Naive thymus-derived CD4-positive, alpha-beta T cell (primary cell): Measurements from ENCODE around the gene DYRK1A. TPM values are rescaled to one million over a fixed set of nuclear protein-coding genes. Genes with fewer than 3 reads are reported as not detected.
A peak's percentile ranks its signal among the peaks of the same experiment; 100 is the strongest.

Source experiments
- ATAC-seq: fragments of 150-1000 bp; cut with Tn5 transposase; 2 replicates; pipeline ENCODE4 v1.10.0; 2021; ENCODE audit warnings: mild to moderate bottlenecking, moderate library complexity
- CTCF ChIA-PET: fragments of 350-600 bp; sonication (Branson Sonifier 250); formaldehyde crosslinking; loops from one replicate; lab custom pipeline; 2021; ENCODE audit warnings: antibody characterized with exemption; lab: Charles Lee
- POLR2A ChIA-PET: fragments of 350-600 bp; sonication (Branson Sonifier 250); formaldehyde crosslinking; loops from one replicate; lab custom pipeline; 2021; ENCODE audit warnings: antibody characterized with exemption, inconsistent platforms; lab: Charles Lee
- DNase-seq, 9 donors: peaks; one replicate each; pipeline versions ENCODE4 v3.0.0 to v3.0.0-alpha.2; 2020 to 2022; ENCODE audit warnings: mixed read lengths in 1 of 9
- H3K27ac ChIP-seq: one replicate; pipeline ENCODE4 v1.7.0; 2013; ENCODE audit warnings: mild to moderate bottlenecking, low read depth, low read length, moderate library complexity
- H3K27me3 ChIP-seq, 2 donors: one replicate each; pipeline ENCODE4 v1.7.0; 2013; ENCODE audit warnings: low read length in 2 of 2, mild to moderate bottlenecking in 2 of 2, moderate library complexity in 2 of 2; ENCODE audit not compliant: control insufficient read depth in 2 of 2, insufficient read depth in 2 of 2
- H3K36me3 ChIP-seq, 3 experiments: 1 replicate in 2 of 3; 2 replicates in 1 of 3; pipeline ENCODE4 v1.7.0; 2013; ENCODE audit warnings: low read length in 3 of 3, mild to moderate bottlenecking in 3 of 3, moderate library complexity in 1 of 3; ENCODE audit not compliant: insufficient read depth in 3 of 3, control insufficient read depth in 2 of 3
- H3K4me1 ChIP-seq, 2 donors: one replicate each; pipeline ENCODE4 v1.7.0; 2013; ENCODE audit warnings: low read length in 2 of 2, mild to moderate bottlenecking in 2 of 2, moderate library complexity in 1 of 2; ENCODE audit not compliant: control insufficient read depth in 2 of 2, insufficient read depth in 2 of 2
- H3K4me3 ChIP-seq: 2 replicates; pipeline ENCODE4 v1.7.0; 2013; ENCODE audit warnings: mild to moderate bottlenecking, low read length
- H3K9me3 ChIP-seq, 3 experiments: 1 replicate in 2 of 3; 2 replicates in 1 of 3; pipeline ENCODE4 v1.7.0; 2013; ENCODE audit warnings: low read length in 3 of 3; ENCODE audit not compliant: control insufficient read depth in 2 of 3
- H3K27ac Mint-ChIP-seq, 9 donors: one replicate each; pipeline ENCODE4 v1.8.0; 2020 to 2022; ENCODE audit warnings: mixed read lengths in 9 of 9, mild to moderate bottlenecking in 8 of 9, moderate library complexity in 5 of 9, inconsistent platforms in 2 of 9
- H3K27me3 Mint-ChIP-seq, 5 donors: one replicate each; pipeline ENCODE4 v1.8.0; 2021 to 2022; ENCODE audit warnings: mixed read lengths in 5 of 5, mild to moderate bottlenecking in 1 of 5
- H3K36me3 Mint-ChIP-seq, 5 donors: one replicate each; pipeline ENCODE4 v1.8.0; 2020 to 2022; ENCODE audit warnings: mixed read lengths in 5 of 5, mild to moderate bottlenecking in 3 of 5, inconsistent platforms in 1 of 5
- H3K4me1 Mint-ChIP-seq, 7 donors: one replicate each; pipeline ENCODE4 v1.8.0; 2020 to 2022; ENCODE audit warnings: mixed read lengths in 7 of 7, mild to moderate bottlenecking in 3 of 7, inconsistent platforms in 1 of 7
- H3K4me3 Mint-ChIP-seq, 10 donors: one replicate each; pipeline ENCODE4 v1.8.0; 2020 to 2022; ENCODE audit warnings: mild to moderate bottlenecking in 10 of 10, mixed read lengths in 10 of 10, moderate library complexity in 6 of 10, inconsistent platforms in 2 of 10
- H3K9me3 Mint-ChIP-seq, 11 donors: one replicate each; pipeline ENCODE4 v1.8.0; 2020 to 2022; ENCODE audit warnings: mixed read lengths in 11 of 11, mild to moderate bottlenecking in 4 of 11, inconsistent platforms in 1 of 11, moderate library complexity in 1 of 11
- intact Hi-C, 2 donors: fragments of 100-400 bp; cut with micrococcal nuclease; formaldehyde crosslinking; loops; one replicate each; pipeline ENCODE4 v1.15.1; 2023
- polyA plus RNA-seq, 2 donors: library from polyadenylated mRNA; unstranded; fragments of 300-500 nt; fragmentation: Illumina TruSeq; gene quantifications; one replicate each; pipeline ENCODE4 v1.2.3, GENCODE V29; 2021
- total RNA-seq, 6 experiments: library from RNA in 5 of 6; stranded (reverse) in 5 of 6; gene quantifications; 1 replicate in 5 of 6; 2 replicates in 1 of 6; pipeline ENCODE4 v1.2.3 and lab custom pipeline; 2021 to 2026

The DYRK1A gene
- total and polyA plus RNA-seq, 7 experiments from 2014 or later = 3.3 to 142 (median 118) TPM

DNA sequence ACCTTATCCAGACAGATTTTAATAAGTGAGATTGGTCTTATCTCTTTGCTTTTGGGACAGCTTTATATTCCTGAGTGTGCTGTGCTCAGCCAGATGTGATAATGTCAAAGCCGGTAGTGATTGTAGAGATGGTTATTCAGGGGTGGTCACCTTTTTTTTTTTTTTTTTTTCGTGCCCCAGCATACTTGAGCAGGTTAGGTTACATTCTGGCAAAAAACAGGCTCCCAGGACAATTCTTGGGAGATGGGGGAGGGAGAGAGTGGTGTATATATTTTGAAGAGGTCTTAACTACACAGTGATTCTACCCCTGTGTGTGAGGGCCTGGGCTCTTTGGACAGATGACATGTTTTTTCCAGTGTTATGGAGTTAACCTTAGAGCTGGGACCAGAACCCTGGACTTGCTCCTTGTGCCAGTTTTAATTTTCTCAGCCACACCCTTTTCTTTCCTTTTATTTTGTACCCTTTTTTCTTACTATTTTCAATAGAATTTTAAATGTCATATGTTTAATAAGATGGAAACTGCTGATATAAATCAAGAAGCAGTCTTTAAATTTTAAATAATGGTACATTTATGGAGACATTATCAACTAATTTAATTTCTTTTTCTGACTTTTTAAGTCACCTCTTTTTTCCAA, 88.4 kb downstream of the DYRK1A start:
- Histone ChIP-seq H3K36me3 (peaks cover 0 to 7% (median 0%) of the 10 kb centered on the region in 3 experiments), H3K27me3 (no peaks in the 10 kb centered on the region), H3K9me3 (no peaks in the 10 kb centered on the region), H3K27ac (peak overlapping the region; percentile 22), H3K4me1 (peaks cover 35% of the 10 kb centered on the region in 2 donors), H3K4me3 (no peak overlapping the region)
- ChIA-PET CTCF (interaction anchor here (0.7 kb wide), 1 partner anchor 21 kb away, joined by 3 read pairs; no protein-coding TSS in a partner anchor), POLR2A (interaction anchor here (0.7 kb wide), 1 partner anchor 48 kb away, joined by 3 read pairs; no protein-coding TSS in a partner anchor)
- peaks cover 70 to 97% (median 92%) of the 10 kb centered on the region in 7 donors for H3K4me1 Mint-ChIP-seq
- peak overlapping the region in 8 of 9 donors; percentile 5 to 82 (median 61) for H3K27ac Mint-ChIP-seq
- peaks cover 0 to 21% (median 6%) of the 10 kb centered on the region in 5 donors for H3K36me3 Mint-ChIP-seq
- H3K4me3 Mint-ChIP-seq = peak overlapping the region in 8 of 10 donors; percentile 3 to 63 (median 28)
- DNase-seq (no peak), ATAC-seq (no peak)
- H3K9me3 Mint-ChIP-seq = peaks cover 0 to 3% (median 0%) of the 10 kb centered on the region in 11 donors
- H3K27me3 Mint-ChIP-seq = no peaks in the 10 kb centered on the region
- intact Hi-C loops = loop anchor here in 1 of 2 donors (2.0 kb wide), 1 partner anchor 20 kb away; no protein-coding TSS in a partner anchor

DNA sequence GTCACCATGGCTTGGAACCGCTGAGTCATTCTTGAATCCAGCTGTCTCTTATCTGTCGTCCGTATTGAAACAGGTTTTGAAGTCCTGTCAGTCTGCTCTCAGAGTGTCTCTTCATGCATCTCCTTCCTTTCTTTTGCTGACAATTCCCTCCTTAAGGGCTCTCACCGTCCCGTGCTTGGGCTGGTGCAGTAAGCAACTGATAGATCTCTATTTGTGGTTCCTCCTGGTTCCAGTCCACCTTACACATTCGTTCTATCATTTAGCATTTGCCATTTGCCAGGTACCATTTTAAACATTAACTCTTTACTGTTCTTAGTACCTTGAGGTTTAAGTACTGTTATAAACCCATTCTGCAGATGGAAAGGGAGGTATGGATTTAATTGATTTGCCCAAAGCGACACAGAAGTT, 88.9 kb downstream of the DYRK1A start:
- H3K4me3 ChIP-seq = no peak overlapping the region
- H3K9me3 Mint-ChIP-seq = peaks cover 0 to 3% (median 0%) of the 10 kb centered on the region in 11 donors
- no peak for DNase-seq
- H3K9me3 ChIP-seq = no peaks in the 10 kb centered on the region
- ChIA-PET POLR2A (interaction anchor here (0.7 kb wide), 2 partner anchors 49 to 90 kb away, joined by 3 read pairs; no protein-coding TSS in a partner anchor), CTCF (interaction anchor here (0.7 kb wide), 1 partner anchor 20 kb away, joined by 3 read pairs; no protein-coding TSS in a partner anchor)
- peaks cover 32 to 35% of the 10 kb centered on the region in 2 donors for H3K4me1 ChIP-seq
- peak overlapping the region in 8 of 9 donors; percentile 1 to 82 (median 56) for H3K27ac Mint-ChIP-seq
- H3K36me3 Mint-ChIP-seq = peaks cover 0 to 21% (median 6%) of the 10 kb centered on the region in 5 donors
- H3K36me3 ChIP-seq = peaks cover 0 to 7% (median 0%) of the 10 kb centered on the region in 3 experiments
- H3K27me3 Mint-ChIP-seq = no peaks in the 10 kb centered on the region
- intact Hi-C loops = loop anchor here in 1 of 2 donors (2.0 kb wide), 1 partner anchor 21 kb away; no protein-coding TSS in a partner anchor
- H3K4me3 Mint-ChIP-seq = peak overlapping the region in 9 of 10 donors; percentile 9 to 72 (median 53)
- no peak for ATAC-seq
- no peaks in the 10 kb centered on the region for H3K27me3 ChIP-seq
- H3K4me1 Mint-ChIP-seq = peaks cover 65 to 97% (median 92%) of the 10 kb centered on the region in 7 donors
- H3K27ac ChIP-seq = peak overlapping the region; percentile 2

DNA sequence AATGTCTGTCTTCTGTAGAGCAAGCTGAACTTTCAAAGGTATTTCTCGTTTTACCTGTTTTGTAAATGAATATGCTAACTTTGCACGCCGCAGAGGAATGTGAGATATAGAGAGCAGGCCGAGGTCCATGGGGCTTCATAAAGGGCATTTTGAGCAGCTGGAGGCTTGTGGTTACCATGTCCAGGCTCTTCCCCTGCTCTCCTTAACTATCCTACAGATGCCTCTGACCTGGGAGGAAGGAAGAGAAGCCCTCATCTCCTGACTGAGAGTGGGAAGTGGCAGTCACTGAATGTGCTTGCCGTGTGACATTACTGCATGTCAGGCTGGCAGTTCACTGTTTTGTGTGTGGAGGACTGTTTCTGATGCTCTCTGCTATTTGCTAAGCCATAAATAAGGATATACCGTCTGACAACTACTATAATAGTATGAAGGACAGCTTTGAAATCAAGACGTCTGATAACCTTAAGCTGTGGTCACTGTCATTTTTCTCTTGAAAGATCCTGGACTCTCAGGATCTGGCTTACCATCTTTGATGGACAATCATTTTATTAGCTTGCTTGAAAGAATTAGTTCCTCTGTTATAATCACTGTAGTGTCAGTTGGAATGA, 92.2 kb downstream of the DYRK1A start:
- peaks cover 69 to 99% (median 95%) of the 10 kb centered on the region in 7 donors for H3K4me1 Mint-ChIP-seq
- peak overlapping the region; percentile 64 to 96 (median 74) for H3K27ac Mint-ChIP-seq
- H3K27me3 ChIP-seq = no peaks in the 10 kb centered on the region
- no peak overlapping the region for H3K4me3 ChIP-seq
- DNase-seq (no peak), ATAC-seq (no peak)
- ChIA-PET CTCF (no interaction called here), POLR2A (interaction anchor here (1.1 to 1.4 kb wide), 2 partner anchors 11 to 192 kb away, joined by 3 read pairs; no protein-coding TSS in a partner anchor)
- H3K36me3 ChIP-seq = peaks cover 0 to 7% (median 0%) of the 10 kb centered on the region in 3 experiments
- no peaks in the 10 kb centered on the region for H3K27me3 Mint-ChIP-seq
- H3K36me3 Mint-ChIP-seq = peaks cover 0 to 21% (median 5%) of the 10 kb centered on the region in 5 donors
- H3K4me3 Mint-ChIP-seq = peak overlapping the region; percentile 3 to 73 (median 55)
- H3K9me3 ChIP-seq = no peaks in the 10 kb centered on the region
- peaks cover 0 to 2% (median 0%) of the 10 kb centered on the region in 11 donors for H3K9me3 Mint-ChIP-seq
- peak overlapping the region; percentile 56 for H3K27ac ChIP-seq
- intact Hi-C loops = loop anchor here in 1 of 2 donors (2.0 kb wide), 2 partner anchors 14 to 192 kb away; partner anchors contain the start of gene VPS26C
- peaks cover 45 to 56% of the 10 kb centered on the region in 2 donors for H3K4me1 ChIP-seq

DNA sequence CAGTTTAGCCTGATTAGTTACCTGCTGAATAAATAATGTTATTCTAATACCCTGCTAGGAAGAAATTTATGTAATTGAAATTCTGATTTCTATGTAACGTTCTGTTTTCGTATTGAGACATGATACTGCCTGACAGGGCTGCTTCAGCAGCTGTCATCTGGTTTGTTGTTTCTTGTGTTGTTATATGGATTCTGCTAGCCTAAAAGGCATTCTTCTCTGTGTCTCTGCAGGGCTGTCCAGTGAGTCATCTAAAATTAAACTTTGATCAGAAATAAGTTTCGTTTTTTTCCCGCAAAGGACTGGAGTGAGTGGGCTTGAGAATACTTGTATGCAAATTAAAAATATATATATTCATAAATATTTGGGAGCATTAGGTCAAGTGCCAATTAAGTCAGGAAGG, 93.0 kb downstream of the DYRK1A start:
- H3K4me1 ChIP-seq = peaks cover 44 to 56% of the 10 kb centered on the region in 2 donors
- CTCF ChIA-PET = no interaction called here

DNA sequence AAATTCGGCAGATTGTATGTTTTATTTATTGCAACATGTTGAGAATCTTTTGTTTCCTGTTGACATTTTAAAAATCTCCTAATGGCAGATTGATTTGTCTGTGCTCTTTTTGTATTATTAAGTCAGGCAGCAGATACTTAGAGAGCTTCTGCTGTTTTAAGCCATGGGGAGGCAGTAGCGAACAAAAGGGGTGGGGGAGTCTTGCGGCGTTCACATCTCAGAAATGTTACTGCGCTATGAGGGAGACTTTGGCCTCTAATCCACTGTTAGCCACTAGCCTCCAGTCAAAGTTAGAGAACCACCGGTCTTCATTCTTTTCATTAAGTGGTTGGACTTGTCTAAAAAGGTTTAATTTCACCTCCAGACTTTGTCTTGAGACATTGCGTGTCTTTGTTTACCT, 93.6 kb downstream of the DYRK1A start:
- DNase-seq = no peak
- Mint-ChIP-seq H3K36me3 (peaks cover 0 to 17% (median 5%) of the 10 kb centered on the region in 5 donors), H3K9me3 (peaks cover 0 to 2% (median 0%) of the 10 kb centered on the region in 11 donors), H3K4me3 (peak overlapping the region in 2 of 10 donors; percentile 3 to 70), H3K4me1 (peaks cover 64 to 97% (median 93%) of the 10 kb centered on the region in 7 donors), H3K27me3 (no peaks in the 10 kb centered on the region), H3K27ac (peak overlapping the region in 8 of 9 donors; percentile 52 to 77 (median 72))
- intact Hi-C loops = loop anchor here (2.0 to 10.0 kb wide), 5 partner anchors 25 to 385 kb away; partner anchors contain the start of genes PIGP (in 1 of the 2) and TTC3 (in 1 of the 2)
- CTCF ChIA-PET = no interaction called here
- Histone ChIP-seq H3K27ac (no peak overlapping the region), H3K4me1 (peaks cover 40 to 51% of the 10 kb centered on the region in 2 donors), H3K27me3 (no peaks in the 10 kb centered on the region), H3K36me3 (peaks cover 0 to 7% (median 0%) of the 10 kb centered on the region in 3 experiments), H3K9me3 (no peaks in the 10 kb centered on the region), H3K4me3 (no peak overlapping the region)
- ATAC-seq = no peak
- POLR2A ChIA-PET = no interaction called here

More for the DNA sequence above, 93.0 kb downstream of the DYRK1A start:
- Histone ChIP-seq H3K9me3 (no peaks in the 10 kb centered on the region), H3K4me3 (no peak overlapping the region), H3K27me3 (no peaks in the 10 kb centered on the region), H3K27ac (peak overlapping the region; percentile 56), H3K36me3 (peaks cover 0 to 7% (median 0%) of the 10 kb centered on the region in 3 experiments)
- Mint-ChIP-seq H3K9me3 (peaks cover 0 to 2% (median 0%) of the 10 kb centered on the region in 11 donors), H3K27ac (peak overlapping the region; percentile 7 to 93 (median 73)), H3K36me3 (peaks cover 0 to 21% (median 5%) of the 10 kb centered on the region in 5 donors), H3K4me1 (peaks cover 67 to 97% (median 94%) of the 10 kb centered on the region in 7 donors), H3K27me3 (no peaks in the 10 kb centered on the region), H3K4me3 (peak overlapping the region in 3 of 10 donors; percentile 40 to 70 (median 57))
- POLR2A ChIA-PET = interaction anchor here (1.1 kb wide), 1 partner anchor 193 kb away, joined by 3 read pairs; no protein-coding TSS in a partner anchor
- no peak for DNase-seq
- no peak for ATAC-seq
- intact Hi-C loops = loop anchor here in 1 of 2 donors (2.0 kb wide), 2 partner anchors 13 to 193 kb away; partner anchors contain the start of gene VPS26C

DNA sequence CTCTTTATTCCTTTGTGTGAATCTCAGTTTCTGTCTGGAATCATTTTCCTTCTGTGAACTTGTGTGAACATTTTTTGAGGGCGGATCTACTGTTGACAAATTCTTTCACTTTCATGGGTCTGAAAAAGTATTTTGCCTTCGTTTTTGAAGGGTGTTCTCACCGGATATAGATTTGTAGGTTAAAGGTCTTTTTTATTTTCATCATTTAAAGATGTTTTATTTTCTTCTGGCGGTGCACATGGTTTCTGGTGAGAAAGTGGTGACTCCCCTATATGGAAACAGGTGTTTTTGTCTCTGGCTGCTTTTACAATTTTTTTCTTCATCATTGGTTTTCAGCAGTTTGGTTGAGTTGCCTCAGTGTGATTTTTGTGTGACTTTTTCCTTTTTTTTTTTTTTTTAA, 94.9 kb downstream of the DYRK1A start:
- POLR2A ChIA-PET = no interaction called here
- H3K27ac Mint-ChIP-seq = peak overlapping the region; percentile 72 to 90 (median 84)

More for the DNA sequence above, 94.9 kb downstream of the DYRK1A start:
- peaks cover 0 to 2% (median 0%) of the 10 kb centered on the region in 3 experiments for H3K36me3 ChIP-seq
- CTCF ChIA-PET = no interaction called here
- Mint-ChIP-seq H3K36me3 (peaks cover 0 to 11% (median 10%) of the 10 kb centered on the region in 5 donors), H3K27me3 (no peaks in the 10 kb centered on the region), H3K4me3 (peak overlapping the region; percentile 9 to 79 (median 60)), H3K9me3 (peaks cover 0 to 2% (median 0%) of the 10 kb centered on the region in 11 donors), H3K4me1 (peaks cover 61 to 97% (median 89%) of the 10 kb centered on the region in 7 donors)
- intact Hi-C loops = loop anchor here (1.0 to 10.0 kb wide), 7 partner anchors 27 to 387 kb away; partner anchors contain the start of genes PIGP (in 1 of the 2), TTC3 (in 1 of the 2) and VPS26C (in 1 of the 2)
- H3K27me3 ChIP-seq = no peaks in the 10 kb centered on the region
- peak overlapping the region; percentile 46 for H3K27ac ChIP-seq
- H3K9me3 ChIP-seq = no peaks in the 10 kb centered on the region
- peak in 7 of 9 donors; percentile 43 to 75 (median 64) for DNase-seq
- peaks cover 40 to 43% of the 10 kb centered on the region in 2 donors for H3K4me1 ChIP-seq
- H3K4me3 ChIP-seq = no peak overlapping the region
- ATAC-seq = peak; percentile 76
